RWPE1 (cell line): ENCODE measurements around the gene LEAP2.

Source experiments
- CTCF ChIA-PET: fragments of 350-600 bp; sonication (Branson Sonifier 250); formaldehyde crosslinking; extraction: SDS; loops from one replicate; lab custom pipeline; 2021; lab: Yijun Ruan, JAX
- POLR2A ChIA-PET: fragments of 400-600 bp; formaldehyde crosslinking; extraction: SDS; loops from one replicate; lab custom pipeline; 2020; ENCODE audit warnings: antibody characterized with exemption; ENCODE audit not compliant: low non-redundant PET; lab: Yijun Ruan, JAX
- DNase-seq: peaks from one replicate; pipeline ENCODE4 v3.0.0; 2012; ENCODE audit warnings: low spot score
- H3K27ac ChIP-seq: fragments of 450-650 bp; 2 replicates; pipeline ENCODE4 v1.5.1; 2017
- TF ChIP-seq, protein P1 (sequence below): fragments of 450-650 bp; conservative IDR thresholded peaks from 2 replicates; pipeline ENCODE4 v1.5.1; 2017; ENCODE audit warnings: low read depth, mild to moderate bottlenecking

Gene LEAP2

DNA sequence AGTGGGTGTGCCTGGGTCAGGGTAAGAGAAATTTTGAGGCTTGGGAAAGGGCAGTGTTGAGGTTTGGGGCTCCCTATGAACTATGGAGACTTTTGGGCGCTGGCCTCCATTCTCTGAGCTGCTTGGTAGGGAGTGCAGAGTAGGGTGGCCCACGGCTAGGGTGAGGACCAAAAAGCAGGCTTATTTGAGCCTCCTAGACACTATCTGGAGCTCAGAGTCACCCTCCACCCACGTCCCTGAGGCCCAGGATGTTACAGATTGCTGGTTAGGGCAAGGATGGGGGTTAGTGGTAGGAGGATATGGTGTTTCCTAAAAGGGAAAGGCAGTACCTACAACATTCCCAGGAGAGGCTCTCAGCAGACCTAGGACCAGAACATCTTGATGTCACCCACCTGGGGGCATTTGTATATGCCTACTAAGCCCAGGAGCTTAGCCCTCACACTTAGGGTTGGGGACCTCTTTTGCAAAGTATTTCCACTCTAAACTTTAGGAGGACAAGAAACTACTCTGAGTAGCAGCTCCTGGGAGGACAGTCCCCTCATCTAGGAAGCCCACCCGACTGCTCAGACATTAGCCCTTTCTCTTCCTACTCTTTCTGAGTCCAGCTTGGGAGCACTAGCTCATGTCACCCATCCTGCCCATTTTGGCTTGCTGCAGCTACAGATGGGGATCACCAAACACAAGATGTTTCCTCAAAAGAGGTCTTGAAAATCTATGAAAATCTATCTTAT is 45.4 kb upstream of the LEAP2 start:
- ChIA-PET POLR2A (no interaction called here), CTCF (interaction anchor here (0.6 to 4.3 kb wide), 7 partner anchors 8 to 257 kb away, joined by 4 to 33 read pairs (median 5); no protein-coding TSS in a partner anchor)
- DNase-seq: no peak

DNA sequence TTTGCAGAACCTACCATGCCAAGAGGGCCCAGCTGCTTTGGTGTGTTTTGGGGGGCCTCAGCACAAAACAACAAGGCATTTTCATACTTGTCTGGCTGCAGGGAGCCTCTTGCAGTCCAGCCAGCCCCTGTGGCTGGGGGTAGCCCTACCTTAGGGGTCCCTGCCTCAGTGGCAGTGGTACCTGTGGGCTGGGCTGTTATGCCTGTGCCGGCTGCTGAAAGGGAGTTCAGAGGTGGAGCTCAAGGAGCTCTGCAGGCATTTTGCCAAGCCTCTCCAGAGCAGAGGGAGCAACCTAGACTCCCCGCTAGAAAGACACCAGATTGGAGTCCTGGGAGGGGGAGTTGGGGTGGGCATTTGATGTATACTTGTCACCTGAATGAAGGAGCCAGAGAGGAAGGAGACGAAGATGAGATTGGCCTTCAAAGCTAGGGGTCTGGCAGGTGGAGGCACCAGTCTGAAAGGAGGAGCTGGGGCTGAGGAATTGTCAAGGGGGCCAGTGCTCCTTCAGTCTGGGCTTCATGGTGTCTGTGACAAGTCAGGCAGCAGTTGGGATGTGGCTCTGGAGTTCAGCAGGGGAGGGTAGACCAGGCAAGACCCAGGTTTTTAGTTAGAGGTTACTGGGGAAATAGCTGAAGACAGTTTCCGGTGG is 44.5 kb upstream of the LEAP2 start:
- CTCF ChIA-PET: interaction anchor here (0.6 to 4.3 kb wide), 19 partner anchors 9 to 274 kb away, joined by 3 to 33 read pairs (median 5); partner anchors contain the start of genes CCNI2, GDF9, LEAP2 and UQCRQ
- POLR2A ChIA-PET: interaction anchor here (1.7 kb wide), 1 partner anchor 37 kb away, joined by 7 read pairs; the partner anchor contains the start of genes GDF9 and UQCRQ

More for the DNA sequence above, 45.4 kb upstream of the LEAP2 start:
- TF ChIP-seq, protein P1, sequence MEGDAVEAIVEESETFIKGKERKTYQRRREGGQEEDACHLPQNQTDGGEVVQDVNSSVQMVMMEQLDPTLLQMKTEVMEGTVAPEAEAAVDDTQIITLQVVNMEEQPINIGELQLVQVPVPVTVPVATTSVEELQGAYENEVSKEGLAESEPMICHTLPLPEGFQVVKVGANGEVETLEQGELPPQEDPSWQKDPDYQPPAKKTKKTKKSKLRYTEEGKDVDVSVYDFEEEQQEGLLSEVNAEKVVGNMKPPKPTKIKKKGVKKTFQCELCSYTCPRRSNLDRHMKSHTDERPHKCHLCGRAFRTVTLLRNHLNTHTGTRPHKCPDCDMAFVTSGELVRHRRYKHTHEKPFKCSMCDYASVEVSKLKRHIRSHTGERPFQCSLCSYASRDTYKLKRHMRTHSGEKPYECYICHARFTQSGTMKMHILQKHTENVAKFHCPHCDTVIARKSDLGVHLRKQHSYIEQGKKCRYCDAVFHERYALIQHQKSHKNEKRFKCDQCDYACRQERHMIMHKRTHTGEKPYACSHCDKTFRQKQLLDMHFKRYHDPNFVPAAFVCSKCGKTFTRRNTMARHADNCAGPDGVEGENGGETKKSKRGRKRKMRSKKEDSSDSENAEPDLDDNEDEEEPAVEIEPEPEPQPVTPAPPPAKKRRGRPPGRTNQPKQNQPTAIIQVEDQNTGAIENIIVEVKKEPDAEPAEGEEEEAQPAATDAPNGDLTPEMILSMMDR: no peak
- H3K27ac ChIP-seq: no peak overlapping the region

DNA sequence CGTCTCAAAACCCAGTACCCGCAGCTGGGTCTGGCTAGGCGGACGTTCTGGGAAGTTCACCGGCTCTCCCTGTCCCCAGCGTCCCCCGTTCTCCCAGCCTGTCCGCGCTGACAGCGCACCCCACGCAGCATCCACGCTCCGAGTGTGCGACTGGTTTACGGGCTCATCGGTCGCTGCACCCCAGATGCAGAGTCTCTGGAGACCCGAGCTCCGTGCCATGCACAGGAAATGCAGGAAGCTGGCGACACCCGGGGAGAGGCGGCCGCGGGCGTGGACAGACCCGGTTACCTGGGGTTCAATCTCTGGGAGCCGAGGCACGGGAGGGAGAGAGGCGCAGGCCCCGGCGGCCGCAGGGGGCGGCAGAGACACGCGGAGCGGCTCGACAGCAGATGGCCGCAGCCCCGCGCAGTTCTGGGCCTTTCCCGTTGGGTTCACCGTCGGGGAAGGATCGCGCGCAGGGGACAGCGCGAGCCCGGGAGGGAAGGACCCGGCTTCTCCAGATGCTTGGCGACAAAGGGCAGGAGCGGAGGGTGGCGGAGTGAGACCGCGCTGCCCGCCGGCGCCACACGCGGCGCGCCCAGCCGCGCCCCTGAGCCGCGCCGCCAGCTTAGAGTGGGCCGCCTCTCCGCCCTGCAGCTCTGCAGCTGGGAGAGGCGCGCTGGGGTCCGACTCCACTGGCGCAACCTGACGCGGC is 43.6 kb upstream of the LEAP2 start:
- TF ChIP-seq, protein P1: peak; percentile 98
- ChIA-PET CTCF (interaction anchor here (0.6 to 4.3 kb wide), 27 partner anchors 8 to 1209 kb away, joined by 3 to 33 read pairs (median 4); partner anchors contain the start of genes CCNI2, GDF9, LEAP2 and UQCRQ), POLR2A (interaction anchor here (1.7 kb wide), 1 partner anchor 36 kb away, joined by 7 read pairs; the partner anchor contains the start of genes GDF9 and UQCRQ)
- DNase-seq: peak; percentile 93
- peak overlapping the region; percentile 66 for H3K27ac ChIP-seq

More for the DNA sequence above, 44.5 kb upstream of the LEAP2 start:
- DNase-seq: no peak
- H3K27ac ChIP-seq: no peak overlapping the region
- TF ChIP-seq, protein P1: no peak

DNA sequence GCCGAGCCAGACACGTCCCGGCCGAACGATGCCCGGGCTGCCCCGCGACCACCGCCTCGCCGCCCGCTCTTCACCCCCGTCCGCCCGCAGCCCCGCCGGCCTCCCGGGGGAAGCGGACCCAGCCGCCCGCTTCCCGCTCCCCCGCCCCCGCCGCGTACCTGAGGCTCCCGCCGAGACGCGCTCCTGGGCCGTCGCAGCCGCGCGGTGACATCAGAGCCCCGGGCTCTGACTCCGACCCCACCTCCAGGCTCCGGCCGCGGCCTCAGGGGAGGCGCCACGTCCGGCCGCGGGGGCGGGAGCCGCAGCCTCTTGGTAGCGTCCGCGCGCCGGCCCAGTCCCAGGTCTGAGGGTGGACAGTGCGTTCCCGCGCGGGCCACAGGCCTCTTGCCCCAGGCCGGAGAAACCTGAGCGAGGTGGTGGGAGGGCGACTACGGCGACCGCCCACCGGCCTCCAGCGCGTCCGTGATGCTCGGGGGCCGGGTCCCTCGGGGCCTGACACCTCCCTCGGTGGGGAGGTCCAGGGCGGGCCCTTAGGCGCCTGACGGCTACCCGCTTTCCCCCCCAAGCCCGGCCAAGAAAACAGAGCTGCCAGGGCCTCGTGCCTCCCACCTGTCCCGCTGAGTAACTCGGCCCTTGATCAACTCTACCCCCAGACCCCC is 42.9 kb upstream of the LEAP2 start, which contains the start of gene SHROOM1:
Gene SHROOM1, minus strand, starts transcription at position 212 of the 659 bp plus-strand sequence. CDS start 4,507 bp downstream, outside the sequence.
- POLR2A ChIA-PET: interaction anchor here (1.7 kb wide), 1 partner anchor 35 kb away, joined by 7 read pairs; the partner anchor contains the start of genes GDF9 and UQCRQ

DNA sequence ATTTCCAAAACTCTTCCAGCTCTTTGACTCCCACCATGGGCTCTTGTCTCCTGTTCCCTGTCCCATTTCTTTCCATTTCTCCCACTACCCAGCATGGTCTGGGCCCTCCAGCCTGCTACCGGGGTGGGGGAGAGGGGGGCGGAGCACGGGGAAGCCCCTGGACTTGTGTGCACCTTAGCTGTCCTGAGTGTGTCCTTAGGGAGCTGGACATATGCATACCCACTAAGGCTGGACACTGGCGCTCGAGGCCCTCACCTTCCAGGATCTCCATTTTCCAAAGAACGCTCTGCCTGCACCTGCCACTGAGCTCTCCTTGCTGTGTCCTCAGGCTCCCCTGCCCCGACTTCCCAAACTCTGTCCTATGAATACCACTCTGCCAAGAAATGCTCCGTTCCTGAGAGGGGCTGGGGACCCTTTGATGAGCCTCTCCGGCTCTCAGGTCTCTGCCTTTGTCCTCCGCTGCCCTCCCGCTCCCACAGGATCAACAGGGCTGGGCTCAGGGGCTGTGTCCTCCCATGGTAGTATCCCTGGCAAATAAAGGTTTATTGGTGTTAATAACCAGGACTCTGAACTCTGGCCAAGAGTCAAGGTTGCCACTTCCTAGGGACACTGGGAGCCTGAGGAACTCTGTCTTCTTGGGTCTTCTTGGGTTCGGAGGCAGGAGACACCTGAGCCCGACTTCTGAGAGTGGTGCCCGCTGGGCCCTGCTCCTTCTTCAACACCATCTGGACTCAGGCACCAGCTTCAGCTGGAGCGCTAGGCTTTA is 42.2 kb upstream of the LEAP2 start:
- CTCF ChIA-PET: interaction anchor here (0.8 to 4.3 kb wide), 4 partner anchors 11 to 304 kb away, joined by 3 to 33 read pairs (median 4); no protein-coding TSS in a partner anchor

More for the DNA sequence above, 42.9 kb upstream of the LEAP2 start, which contains the start of gene SHROOM1:
- peak; percentile 59 for DNase-seq
- CTCF ChIA-PET: interaction anchor here (0.6 to 4.3 kb wide), 18 partner anchors 8 to 1209 kb away, joined by 3 to 33 read pairs (median 4); partner anchors contain the start of genes CCNI2 and LEAP2
- peak within 1 kb of the TSS; percentile 66 for H3K27ac ChIP-seq
- TF ChIP-seq, protein P1: no peak

More for the DNA sequence above, 42.2 kb upstream of the LEAP2 start:
- H3K27ac ChIP-seq: peak overlapping the region; percentile 66
- POLR2A ChIA-PET: no interaction called here
- DNase-seq: no peak
- TF ChIP-seq, protein P1: no peak
